Astrocyte (in vitro differentiated cells and primary cell): Measurements from ENCODE around the gene HS3ST3A1.

Source experiments
- CTCF ChIP-seq: IDR thresholded peaks from 2 replicates; pipeline ENCODE4 v1.5.1; 2011; ENCODE audit warnings: low read depth, mild to moderate bottlenecking, inconsistent platforms, low read length, moderate library complexity; ENCODE audit not compliant: insufficient read depth
- EZH2 ChIP-seq: IDR thresholded peaks from 2 replicates; pipeline ENCODE4 v1.6.1; 2012; ENCODE audit warnings: mild to moderate bottlenecking, low read length, inconsistent platforms; ENCODE audit not compliant: insufficient read depth

- TF ChIP-seq CTCF (no peak), EZH2 (no peak)
Measured at GRCh38 chr17:13465678-13466077, 136.1 kb downstream of the HS3ST3A1 start.
